Gastrocnemius medialis (tissue), 4 donors: ENCODE results near the gene MAST2.

Experiments
- CTCF ChIP-seq, 5 experiments: fragments of 450-650 bp in 3 of 5; fragments of 200-600 bp in 2 of 5; sonication (generic) in 2 of 5; IDR thresholded peaks in 4 of 5; conservative IDR thresholded peaks in 1 of 5; 1 replicate in 4 of 5; 2 replicates in 1 of 5; pipeline ENCODE4 v1.5.1; 2016 to 2019; ENCODE audit warnings: antibody characterized with exemption in 5 of 5, mild to moderate bottlenecking in 3 of 5, moderate library complexity in 3 of 5
- POLR2A ChIP-seq, 2 donors: fragments of 450-650 bp; IDR thresholded peaks; one replicate each; pipeline ENCODE4 v1.6.1; 2017; ENCODE audit warnings: antibody characterized with exemption in 2 of 2, mild to moderate bottlenecking in 2 of 2, moderate library complexity in 2 of 2

- TF ChIP-seq POLR2A (IDR thresholded peaks at IDR 0.05): no peak
- no peak for TF ChIP-seq CTCF (IDR thresholded peaks at IDR 0.05 in 4 of 5, conservative IDR thresholded peaks at IDR 0.05 in 1 of 5)
Observed at GRCh38 chr1:45982359-45982758, 178.9 kb downstream of the MAST2 start.
